NCI-H187 (cell line): Measurements from ENCODE around the gene PRH1.

Experiments used
- DNase-seq, 2 experiments: peaks; one replicate each; lab custom pipeline; 2025; lab: John Stamatoyannopoulos, UW

Gene PRH1

DNA sequence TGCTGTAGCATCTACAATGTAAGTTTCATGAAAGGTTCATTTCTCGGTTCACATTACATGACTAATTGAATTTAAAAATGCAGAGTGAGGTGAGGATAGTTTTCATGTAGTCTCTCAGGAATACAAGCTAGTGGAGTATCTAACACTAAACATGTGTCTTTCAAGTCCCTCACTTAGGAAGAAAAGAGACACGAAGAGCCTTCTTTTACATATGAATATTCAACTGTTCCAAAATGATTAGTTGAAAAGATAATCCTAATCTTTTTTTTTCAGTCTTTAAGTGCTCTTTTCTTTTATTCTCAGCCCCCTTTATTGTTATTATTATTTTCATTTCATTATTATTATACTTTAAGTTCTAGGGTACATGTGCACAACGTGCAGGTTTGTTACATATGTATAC lies 45.6 kb downstream of the PRH1 start:
- DNase-seq: no peak
